HG02642 (cell line): ENCODE results near the gene SLC27A5.

Source experiments
- ATAC-seq: cut with Tn5 transposase; IDR thresholded peaks from one replicate; pipeline ENCODE4 v1.9.1; 2021; ENCODE audit warnings: mild to moderate bottlenecking; ENCODE audit not compliant: unreplicated experiment, poor library complexity

Gene SLC27A5

GRCh38 chr19:58535857-58536256 lies 24.1 kb upstream of the SLC27A5 start:
- no peak for ATAC-seq

- ATAC-seq, result no peak
Observed at GRCh38 chr19:58531034-58531840, 19.4 kb upstream of the SLC27A5 start.

GRCh38 chr19:58529405-58529804 lies 17.6 kb upstream of the SLC27A5 start:
- no peak for ATAC-seq

- ATAC-seq, result no peak
Observed at GRCh38 chr19:58522709-58523108, 10.9 kb upstream of the SLC27A5 start.

- no peak for ATAC-seq
Observed at GRCh38 chr19:58521651-58522050, 9.9 kb upstream of the SLC27A5 start.

- ATAC-seq, result no peak
Observed at GRCh38 chr19:58520257-58520599, 8.4 kb upstream of the SLC27A5 start.

- peak; percentile 81 for ATAC-seq
Observed at GRCh38 chr19:58519355-58520256, 7.8 kb upstream of the SLC27A5 start, which contains the start of gene ZBTB45. ZBTB45 (minus strand) TSS chr19:58519810; CDS start chr19:58517673, 2,137 bp downstream.

- peak; percentile 0 for ATAC-seq
Observed at GRCh38 chr19:58519087-58519354, 7.2 kb upstream of the SLC27A5 start.

- ATAC-seq, result no peak
Observed at GRCh38 chr19:58518256-58519086, 6.7 kb upstream of the SLC27A5 start.

- ATAC-seq, result no peak
Observed at GRCh38 chr19:58516964-58517833, 5.4 kb upstream of the SLC27A5 start.

- no peak for ATAC-seq
Observed at GRCh38 chr19:58516246-58516836, 4.5 kb upstream of the SLC27A5 start.

GRCh38 chr19:58515259-58515658 lies 3.5 kb upstream of the SLC27A5 start:
- no peak for ATAC-seq

GRCh38 chr19:58514564-58515022 lies 2.8 kb upstream of the SLC27A5 start:
- ATAC-seq, result no peak

GRCh38 chr19:58513694-58514563 lies 2.1 kb upstream of the SLC27A5 start:
- peak; percentile 76 for ATAC-seq

GRCh38 chr19:58513213-58513693 lies 1.5 kb upstream of the SLC27A5 start:
- no peak for ATAC-seq

- no peak for ATAC-seq
Observed at GRCh38 chr19:58510084-58510862, 1.5 kb downstream of the SLC27A5 start.

GRCh38 chr19:58509731-58510083 lies 2.1 kb downstream of the SLC27A5 start:
- no peak for ATAC-seq
